SK-N-SH (cell line): Measurements from ENCODE around the gene WFDC2. TPM values are rescaled to one million over a fixed set of nuclear protein-coding genes. Genes with fewer than 3 reads are reported as not detected.

ENCODE experiments used
- CTCF ChIA-PET: fragments of 300-600, 350-600 bp; formaldehyde crosslinking; extraction: SDS; loops from one replicate; lab custom pipeline; 2021; lab: Yijun Ruan, JAX
- POLR2A ChIA-PET: fragments of 350-600 bp; sonication (Branson Sonifier 250); formaldehyde crosslinking; extraction: SDS; loops from one replicate; lab custom pipeline; 2020; ENCODE audit warnings: antibody characterized with exemption, inconsistent platforms; lab: Yijun Ruan, JAX
- DNase-seq: peaks from one replicate; pipeline ENCODE4 v3.0.0; 2012
- H2AFZ ChIP-seq: fragments of 200-600 bp; sonication (generic); 2 replicates; pipeline ENCODE4 v1.8.1; 2016; ENCODE audit warnings: antibody characterized with exemption, mild to moderate bottlenecking, low read depth
- H3F3A ChIP-seq: fragments of 200-600 bp; sonication (generic); replicated peaks from 2 replicates; pipeline ENCODE3; 2016; ENCODE audit warnings: antibody characterized with exemption, mild to moderate bottlenecking; ENCODE audit not compliant: insufficient read depth
- H3K27ac ChIP-seq, 2 experiments: fragments of 200-500 bp in 1 of 2; fragments of 200-600 bp in 1 of 2; sonication (Bioruptor generic) in 1 of 2; sonication (generic), shearing (Covaris generic) in 1 of 2; 2 replicates each; pipeline versions ENCODE4 v1.5.1 to v1.6.1; 2014 to 2016; ENCODE audit warnings: low read depth in 2 of 2, inconsistent platforms in 1 of 2, low read length in 1 of 2, mild to moderate bottlenecking in 1 of 2, mixed read lengths in 1 of 2
- H3K27me3 ChIP-seq: fragments of 200-600 bp; sonication (generic), shearing (Covaris generic); 2 replicates; pipeline ENCODE4 v1.6.1; 2016; ENCODE audit warnings: mixed run types; ENCODE audit not compliant: insufficient read depth
- H3K36me3 ChIP-seq, 2 experiments: fragments of 200-500 bp in 1 of 2; fragments of 200-600 bp in 1 of 2; sonication (Bioruptor generic) in 1 of 2; sonication (generic) in 1 of 2; replicated peaks in 1 of 2; 2 replicates each; pipeline versions ENCODE3 to v1.5.1; 2014 to 2016; ENCODE audit warnings: low read length in 1 of 2, mild to moderate bottlenecking in 1 of 2; ENCODE audit not compliant: insufficient read depth in 2 of 2, control insufficient read depth in 1 of 2
- H3K4me1 ChIP-seq, 2 experiments: fragments of 200-500 bp in 1 of 2; fragments of 200-600 bp in 1 of 2; sonication (Bioruptor generic) in 1 of 2; sonication (generic), shearing (Covaris generic) in 1 of 2; 2 replicates each; pipeline versions ENCODE4 v1.5.1 to v1.6.1; 2014 to 2016; ENCODE audit warnings: low read depth in 1 of 2, low read length in 1 of 2, mixed run types in 1 of 2; ENCODE audit not compliant: insufficient read depth in 2 of 2, control insufficient read depth in 1 of 2
- H3K4me2 ChIP-seq: fragments of 200-600 bp; sonication (generic), shearing (Covaris generic); 2 replicates; pipeline ENCODE4 v1.6.1; 2017; ENCODE audit warnings: mixed run types
- H3K4me3 ChIP-seq, 2 experiments: fragments of 200-500 bp in 1 of 2; fragments of 200-600 bp in 1 of 2; sonication (Bioruptor generic) in 1 of 2; sonication (generic), shearing (Covaris generic) in 1 of 2; 2 replicates each; pipeline versions ENCODE4 v1.5.1 to v1.8.1; 2014 to 2016; ENCODE audit warnings: low read depth in 2 of 2, inconsistent platforms in 1 of 2, low read length in 1 of 2, mild to moderate bottlenecking in 1 of 2, mixed read lengths in 1 of 2, moderate library complexity in 1 of 2
- H3K79me2 ChIP-seq: fragments of 200-600 bp; sonication (generic); 2 replicates; pipeline ENCODE4 v1.8.1; 2017; ENCODE audit warnings: mild to moderate bottlenecking; ENCODE audit not compliant: insufficient read depth
- H3K9ac ChIP-seq: fragments of 200-600 bp; sonication (generic); 2 replicates; pipeline ENCODE4 v1.6.1; 2017; ENCODE audit warnings: mixed run types
- H3K9me2 ChIP-seq: fragments of 200-600 bp; sonication (generic); 2 replicates; pipeline ENCODE4 v1.6.1; 2017; ENCODE audit warnings: mixed run types
- H3K9me3 ChIP-seq: fragments of 200-600 bp; sonication (generic); 2 replicates; pipeline ENCODE4 v1.6.1; 2017; ENCODE audit warnings: mixed run types, mild to moderate bottlenecking, moderate library complexity
- H4K20me1 ChIP-seq: fragments of 200-600 bp; sonication (generic); 2 replicates; pipeline ENCODE4 v1.6.1; 2017; ENCODE audit warnings: mild to moderate bottlenecking, mixed run types; ENCODE audit not compliant: insufficient read depth
- EP300 ChIP-seq, 2 experiments: IDR thresholded peaks; 2 replicates each; pipeline versions ENCODE4 v1.4.0 to v1.6.1; 2012; ENCODE audit warnings: borderline replicate concordance in 1 of 2, low read depth in 1 of 2, low read length in 1 of 2
- FOSL2 ChIP-seq: IDR thresholded peaks from 2 replicates; pipeline ENCODE4 v1.4.0; 2012; ENCODE audit warnings: low read depth, mild to moderate bottlenecking, moderate library complexity, borderline replicate concordance
- FOXJ3 ChIP-seq: sonication (generic); formaldehyde crosslinking; IDR thresholded peaks from 2 replicates; pipeline ENCODE4 v1.5.1; 2020; ENCODE audit warnings: mild to moderate bottlenecking, missing genetic modification reagents
- MXI1 ChIP-seq: IDR thresholded peaks from 2 replicates; pipeline ENCODE4 v1.6.1; 2012; ENCODE audit warnings: mild to moderate bottlenecking, low read depth, low read length, improper control_type of control experiment
- POLR2AphosphoS5 ChIP-seq: IDR thresholded peaks from 2 replicates; pipeline ENCODE4 v1.6.1; 2012; ENCODE audit warnings: low read depth, low read length
- RAD21 ChIP-seq: IDR thresholded peaks from 2 replicates; pipeline ENCODE4 v1.6.1; 2012; ENCODE audit warnings: mild to moderate bottlenecking, low read length
- RCOR1 ChIP-seq: fragments of 150-350 bp; IDR thresholded peaks from 2 replicates; pipeline ENCODE4 v1.6.1; 2017; ENCODE audit warnings: antibody characterized with exemption, low read length
- RFX5 ChIP-seq: IDR thresholded peaks from 2 replicates; pipeline ENCODE4 v1.6.1; 2012; ENCODE audit warnings: mild to moderate bottlenecking, improper control_type of control experiment, low read length
- SIN3A ChIP-seq: IDR thresholded peaks from 2 replicates; pipeline ENCODE4 v1.6.1; 2012; ENCODE audit warnings: low read depth, mild to moderate bottlenecking, low read length, moderate library complexity, borderline replicate concordance
- SMC3 ChIP-seq: IDR thresholded peaks from 2 replicates; pipeline ENCODE4 v1.6.1; 2012; ENCODE audit warnings: low read depth, low read length, improper control_type of control experiment
- TCF12 ChIP-seq: IDR thresholded peaks from 2 replicates; pipeline ENCODE4 v1.4.0; 2012
- TEAD4 ChIP-seq: IDR thresholded peaks from 2 replicates; pipeline ENCODE4 v1.4.0; 2012; ENCODE audit warnings: mild to moderate bottlenecking, borderline replicate concordance; ENCODE audit not compliant: insufficient read depth
- YY1 ChIP-seq: IDR thresholded peaks from 2 replicates; pipeline ENCODE4 v1.4.0; 2012; ENCODE audit warnings: low read depth, mild to moderate bottlenecking
- WGBS: methylation state at CpG from one replicate; pipeline ENCODE4 v1.1.6; 2017; ENCODE audit warnings: low lambda C conversion rate; 5-methylcytosine and 5-hydroxymethylcytosine counted together
- polyA plus RNA-seq, 3 experiments: library from polyadenylated mRNA; depleted of rRNA; stranded (reverse); fragments of >200 nt; gene quantifications; 2 replicates each; pipeline ENCODE4 v1.2.3, GENCODE V29; 2012
- TF ChIP-seq, protein P1 (sequence below): fragments of 200-600 bp; sonication (generic); IDR thresholded peaks from 2 replicates; pipeline ENCODE4 v1.6.1; 2017; ENCODE audit warnings: antibody characterized with exemption, mild to moderate bottlenecking, moderate library complexity
- TF ChIP-seq, protein P2 (sequence below): IDR thresholded peaks from 2 replicates; pipeline ENCODE4 v1.6.1; 2012; ENCODE audit warnings: mild to moderate bottlenecking, low read depth, low read length, moderate library complexity
- TF ChIP-seq, protein P3 (sequence below): IDR thresholded peaks from 2 replicates; pipeline ENCODE4 v1.4.0; 2012; ENCODE audit warnings: low read depth, borderline replicate concordance
- TF ChIP-seq, protein P4 (sequence below): fragments of 150-350 bp; IDR thresholded peaks from 2 replicates; pipeline ENCODE4 v1.6.1; 2017; ENCODE audit warnings: antibody characterized with exemption, low read length, low read depth, borderline replicate concordance
- TF ChIP-seq, protein P5 (sequence below): fragments of 150-350 bp; IDR thresholded peaks from 2 replicates; pipeline ENCODE4 v1.6.1; 2016; ENCODE audit warnings: mild to moderate bottlenecking, low read depth, low read length

Gene WFDC2
- polyA plus RNA-seq, 1 of the 3 experiments (the other 2 are of a cell fraction): 0.21 TPM

DNA sequence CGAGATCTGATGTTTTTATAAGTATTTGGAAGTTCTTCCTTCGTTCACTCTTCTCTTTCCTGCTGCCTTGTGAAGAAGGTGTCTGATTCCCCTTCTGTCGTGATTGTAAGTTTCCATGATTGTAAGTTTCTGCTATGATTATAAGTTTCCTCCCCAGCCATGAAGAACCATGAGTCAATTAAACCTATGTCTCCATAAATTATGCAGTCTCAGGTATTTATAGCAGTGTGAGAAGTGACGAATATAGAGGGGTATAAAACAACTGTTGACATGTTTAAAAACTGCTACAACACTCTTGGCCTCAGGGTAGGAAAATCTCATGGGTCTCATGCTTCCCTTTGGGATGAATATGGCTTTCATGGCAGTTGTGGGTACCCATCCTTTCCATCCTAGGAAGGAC lies 5.8 kb upstream of the WFDC2 start:
- Histone ChIP-seq H4K20me1 (no peaks in the 10 kb centered on the region), H2AFZ (no peak overlapping the region), H3K9ac (no peak overlapping the region), H3F3A (no peaks in the 10 kb centered on the region), H3K27me3 (peaks cover 41% of the 10 kb centered on the region; the same call in 1 of the 2 replicates), H3K9me3 (no peaks in the 10 kb centered on the region), H3K4me1 (no peaks in the 10 kb centered on the region), H3K36me3 (no peaks in the 10 kb centered on the region), H3K4me2 (no peak overlapping the region), H3K4me3 (no peak overlapping the region), H3K79me2 (no peaks in the 10 kb centered on the region), H3K27ac (no peak overlapping the region), H3K9me2 (no peaks in the 10 kb centered on the region)
- no peak for TF ChIP-seq POLR2AphosphoS5
- no peak for TF ChIP-seq RAD21
- TF ChIP-seq, protein P1, sequence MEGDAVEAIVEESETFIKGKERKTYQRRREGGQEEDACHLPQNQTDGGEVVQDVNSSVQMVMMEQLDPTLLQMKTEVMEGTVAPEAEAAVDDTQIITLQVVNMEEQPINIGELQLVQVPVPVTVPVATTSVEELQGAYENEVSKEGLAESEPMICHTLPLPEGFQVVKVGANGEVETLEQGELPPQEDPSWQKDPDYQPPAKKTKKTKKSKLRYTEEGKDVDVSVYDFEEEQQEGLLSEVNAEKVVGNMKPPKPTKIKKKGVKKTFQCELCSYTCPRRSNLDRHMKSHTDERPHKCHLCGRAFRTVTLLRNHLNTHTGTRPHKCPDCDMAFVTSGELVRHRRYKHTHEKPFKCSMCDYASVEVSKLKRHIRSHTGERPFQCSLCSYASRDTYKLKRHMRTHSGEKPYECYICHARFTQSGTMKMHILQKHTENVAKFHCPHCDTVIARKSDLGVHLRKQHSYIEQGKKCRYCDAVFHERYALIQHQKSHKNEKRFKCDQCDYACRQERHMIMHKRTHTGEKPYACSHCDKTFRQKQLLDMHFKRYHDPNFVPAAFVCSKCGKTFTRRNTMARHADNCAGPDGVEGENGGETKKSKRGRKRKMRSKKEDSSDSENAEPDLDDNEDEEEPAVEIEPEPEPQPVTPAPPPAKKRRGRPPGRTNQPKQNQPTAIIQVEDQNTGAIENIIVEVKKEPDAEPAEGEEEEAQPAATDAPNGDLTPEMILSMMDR: no peak
- no peak for TF ChIP-seq RFX5
- TF ChIP-seq FOSL2: no peak
- TF ChIP-seq, protein P2, sequence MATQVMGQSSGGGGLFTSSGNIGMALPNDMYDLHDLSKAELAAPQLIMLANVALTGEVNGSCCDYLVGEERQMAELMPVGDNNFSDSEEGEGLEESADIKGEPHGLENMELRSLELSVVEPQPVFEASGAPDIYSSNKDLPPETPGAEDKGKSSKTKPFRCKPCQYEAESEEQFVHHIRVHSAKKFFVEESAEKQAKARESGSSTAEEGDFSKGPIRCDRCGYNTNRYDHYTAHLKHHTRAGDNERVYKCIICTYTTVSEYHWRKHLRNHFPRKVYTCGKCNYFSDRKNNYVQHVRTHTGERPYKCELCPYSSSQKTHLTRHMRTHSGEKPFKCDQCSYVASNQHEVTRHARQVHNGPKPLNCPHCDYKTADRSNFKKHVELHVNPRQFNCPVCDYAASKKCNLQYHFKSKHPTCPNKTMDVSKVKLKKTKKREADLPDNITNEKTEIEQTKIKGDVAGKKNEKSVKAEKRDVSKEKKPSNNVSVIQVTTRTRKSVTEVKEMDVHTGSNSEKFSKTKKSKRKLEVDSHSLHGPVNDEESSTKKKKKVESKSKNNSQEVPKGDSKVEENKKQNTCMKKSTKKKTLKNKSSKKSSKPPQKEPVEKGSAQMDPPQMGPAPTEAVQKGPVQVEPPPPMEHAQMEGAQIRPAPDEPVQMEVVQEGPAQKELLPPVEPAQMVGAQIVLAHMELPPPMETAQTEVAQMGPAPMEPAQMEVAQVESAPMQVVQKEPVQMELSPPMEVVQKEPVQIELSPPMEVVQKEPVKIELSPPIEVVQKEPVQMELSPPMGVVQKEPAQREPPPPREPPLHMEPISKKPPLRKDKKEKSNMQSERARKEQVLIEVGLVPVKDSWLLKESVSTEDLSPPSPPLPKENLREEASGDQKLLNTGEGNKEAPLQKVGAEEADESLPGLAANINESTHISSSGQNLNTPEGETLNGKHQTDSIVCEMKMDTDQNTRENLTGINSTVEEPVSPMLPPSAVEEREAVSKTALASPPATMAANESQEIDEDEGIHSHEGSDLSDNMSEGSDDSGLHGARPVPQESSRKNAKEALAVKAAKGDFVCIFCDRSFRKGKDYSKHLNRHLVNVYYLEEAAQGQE: no peak
- no peak for TF ChIP-seq TEAD4
- TF ChIP-seq, protein P3, sequence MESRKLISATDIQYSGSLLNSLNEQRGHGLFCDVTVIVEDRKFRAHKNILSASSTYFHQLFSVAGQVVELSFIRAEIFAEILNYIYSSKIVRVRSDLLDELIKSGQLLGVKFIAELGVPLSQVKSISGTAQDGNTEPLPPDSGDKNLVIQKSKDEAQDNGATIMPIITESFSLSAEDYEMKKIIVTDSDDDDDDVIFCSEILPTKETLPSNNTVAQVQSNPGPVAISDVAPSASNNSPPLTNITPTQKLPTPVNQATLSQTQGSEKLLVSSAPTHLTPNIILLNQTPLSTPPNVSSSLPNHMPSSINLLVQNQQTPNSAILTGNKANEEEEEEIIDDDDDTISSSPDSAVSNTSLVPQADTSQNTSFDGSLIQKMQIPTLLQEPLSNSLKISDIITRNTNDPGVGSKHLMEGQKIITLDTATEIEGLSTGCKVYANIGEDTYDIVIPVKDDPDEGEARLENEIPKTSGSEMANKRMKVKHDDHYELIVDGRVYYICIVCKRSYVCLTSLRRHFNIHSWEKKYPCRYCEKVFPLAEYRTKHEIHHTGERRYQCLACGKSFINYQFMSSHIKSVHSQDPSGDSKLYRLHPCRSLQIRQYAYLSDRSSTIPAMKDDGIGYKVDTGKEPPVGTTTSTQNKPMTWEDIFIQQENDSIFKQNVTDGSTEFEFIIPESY: no peak
- TF ChIP-seq MXI1: no peak
- TF ChIP-seq TCF12: no peak
- no peak for TF ChIP-seq SIN3A
- TF ChIP-seq YY1: no peak
- TF ChIP-seq SMC3: no peak
- TF ChIP-seq, protein P4, sequence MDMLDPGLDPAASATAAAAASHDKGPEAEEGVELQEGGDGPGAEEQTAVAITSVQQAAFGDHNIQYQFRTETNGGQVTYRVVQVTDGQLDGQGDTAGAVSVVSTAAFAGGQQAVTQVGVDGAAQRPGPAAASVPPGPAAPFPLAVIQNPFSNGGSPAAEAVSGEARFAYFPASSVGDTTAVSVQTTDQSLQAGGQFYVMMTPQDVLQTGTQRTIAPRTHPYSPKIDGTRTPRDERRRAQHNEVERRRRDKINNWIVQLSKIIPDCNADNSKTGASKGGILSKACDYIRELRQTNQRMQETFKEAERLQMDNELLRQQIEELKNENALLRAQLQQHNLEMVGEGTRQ: no peak
- TF ChIP-seq RCOR1: no peak
- no peak for TF ChIP-seq FOXJ3 (CRISPR knock-in tag)
- TF ChIP-seq EP300 (IDR thresholded peaks at IDR 0.05; ENCODE audit: borderline replicate concordance in 1 of 2, low read depth in 1 of 2, low read length in 1 of 2): no peak
- TF ChIP-seq, protein P5, sequence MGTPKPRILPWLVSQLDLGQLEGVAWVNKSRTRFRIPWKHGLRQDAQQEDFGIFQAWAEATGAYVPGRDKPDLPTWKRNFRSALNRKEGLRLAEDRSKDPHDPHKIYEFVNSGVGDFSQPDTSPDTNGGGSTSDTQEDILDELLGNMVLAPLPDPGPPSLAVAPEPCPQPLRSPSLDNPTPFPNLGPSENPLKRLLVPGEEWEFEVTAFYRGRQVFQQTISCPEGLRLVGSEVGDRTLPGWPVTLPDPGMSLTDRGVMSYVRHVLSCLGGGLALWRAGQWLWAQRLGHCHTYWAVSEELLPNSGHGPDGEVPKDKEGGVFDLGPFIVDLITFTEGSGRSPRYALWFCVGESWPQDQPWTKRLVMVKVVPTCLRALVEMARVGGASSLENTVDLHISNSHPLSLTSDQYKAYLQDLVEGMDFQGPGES: no peak
- ChIA-PET POLR2A (no interaction called here), CTCF (interaction anchor here (1.4 to 10.9 kb wide), 4 partner anchors 27 to 307 kb away, joined by 4 to 67 read pairs (median 10); partner anchors contain the start of gene SYS1)
- no peak for DNase-seq
- 5% methylated on average over 4 of the region's 4 CpGs for WGBS
